Endothelial cell (in vitro differentiated cells): Measurements from ENCODE around the gene SDHAF4. TPM values are rescaled to one million over a fixed set of nuclear protein-coding genes. Genes with fewer than 3 reads are reported as not detected.

Source experiments
- DNase-seq: peaks from one replicate; pipeline ENCODE4 v3.0.0; 2021; ENCODE audit warnings: low spot score
- H3K27ac Mint-ChIP-seq: one replicate; pipeline ENCODE4 v1.8.0; 2021; ENCODE audit warnings: mixed read lengths, inconsistent platforms; ENCODE audit not compliant: unreplicated experiment
- H3K27me3 Mint-ChIP-seq: one replicate; pipeline ENCODE4 v1.8.0; 2021; ENCODE audit warnings: mild to moderate bottlenecking, moderate library complexity, mixed read lengths, inconsistent platforms; ENCODE audit not compliant: unreplicated experiment
- H3K36me3 Mint-ChIP-seq: one replicate; pipeline ENCODE4 v1.8.0; 2021; ENCODE audit warnings: mild to moderate bottlenecking, low read depth, mixed read lengths, inconsistent platforms; ENCODE audit not compliant: unreplicated experiment
- H3K4me1 Mint-ChIP-seq: one replicate; pipeline ENCODE4 v1.8.0; 2021; ENCODE audit warnings: mild to moderate bottlenecking, mixed read lengths, inconsistent platforms; ENCODE audit not compliant: unreplicated experiment
- H3K4me3 Mint-ChIP-seq: one replicate; pipeline ENCODE4 v1.8.0; 2021; ENCODE audit warnings: mild to moderate bottlenecking, mixed read lengths, inconsistent platforms; ENCODE audit not compliant: unreplicated experiment
- H3K9me3 Mint-ChIP-seq: one replicate; pipeline ENCODE4 v1.8.0; 2021; ENCODE audit warnings: mixed read lengths, inconsistent platforms; ENCODE audit not compliant: unreplicated experiment
- CTCF ChIP-seq: fragments of 200-600 bp; sonication (generic); IDR thresholded peaks from one replicate; pipeline ENCODE4 v1.5.0; 2021; ENCODE audit warnings: antibody characterized with exemption; ENCODE audit not compliant: unreplicated experiment
- total RNA-seq: library from RNA; stranded (reverse); fragmentation: NEBNext Ultra II Directional; extraction: Animal tissue kit (Norgen Biotek cat#: 25700); gene quantifications from one replicate; pipeline ENCODE4 v1.2.1, GENCODE V29; 2021; ENCODE audit not compliant: unreplicated experiment

SDHAF4 gene
- total RNA-seq, 1 donor from 2014 or later = 10.5 TPM

- Mint-ChIP-seq H3K9me3 (no peaks in the 10 kb centered on the region), H3K36me3 (no peaks in the 10 kb centered on the region), H3K27me3 (no peaks in the 10 kb centered on the region), H3K4me1 (no peaks in the 10 kb centered on the region), H3K4me3 (no peak overlapping the region), H3K27ac (no peak overlapping the region)
- no peak for TF ChIP-seq CTCF
- DNase-seq = no peak
These were observed 36.7 kb upstream of the SDHAF4 start for GRCh38 chr6:70530023-70530422.

GRCh38 chr6:70531133-70531532, 35.6 kb upstream of the SDHAF4 start:
- Mint-ChIP-seq H3K4me3 (no peak overlapping the region), H3K36me3 (no peaks in the 10 kb centered on the region), H3K27me3 (no peaks in the 10 kb centered on the region), H3K4me1 (no peaks in the 10 kb centered on the region), H3K9me3 (no peaks in the 10 kb centered on the region), H3K27ac (no peak overlapping the region)
- no peak for TF ChIP-seq CTCF
- DNase-seq = no peak

- Mint-ChIP-seq H3K4me3 (no peak overlapping the region), H3K4me1 (no peaks in the 10 kb centered on the region), H3K27ac (no peak overlapping the region), H3K9me3 (no peaks in the 10 kb centered on the region), H3K27me3 (no peaks in the 10 kb centered on the region), H3K36me3 (peaks cover 6% of the 10 kb centered on the region)
- no peak for TF ChIP-seq CTCF
- no peak for DNase-seq
These were observed 29.5 kb upstream of the SDHAF4 start for GRCh38 chr6:70537266-70537665.

GRCh38 chr6:70538376-70538775, 28.4 kb upstream of the SDHAF4 start:
- no peak for DNase-seq
- TF ChIP-seq CTCF = no peak
- H3K27me3 Mint-ChIP-seq = no peaks in the 10 kb centered on the region
- no peak overlapping the region for H3K4me3 Mint-ChIP-seq
- H3K9me3 Mint-ChIP-seq = no peaks in the 10 kb centered on the region
- H3K27ac Mint-ChIP-seq = no peak overlapping the region
- no peaks in the 10 kb centered on the region for H3K4me1 Mint-ChIP-seq
- peaks cover 6% of the 10 kb centered on the region for H3K36me3 Mint-ChIP-seq

- Mint-ChIP-seq H3K4me3 (no peak overlapping the region), H3K27ac (no peak overlapping the region), H3K9me3 (no peaks in the 10 kb centered on the region), H3K4me1 (no peaks in the 10 kb centered on the region), H3K36me3 (no peaks in the 10 kb centered on the region), H3K27me3 (no peaks in the 10 kb centered on the region)
- DNase-seq = no peak
- no peak for TF ChIP-seq CTCF
These were observed 19.4 kb upstream of the SDHAF4 start for GRCh38 chr6:70547313-70547712.
